ENCODE measurements around the gene NDUFA7.
A peak's percentile ranks its signal among the peaks of the same experiment; 100 is the strongest.

The NDUFA7 gene

GRCh38 chr19:8311461-8312260 lies 9.5 kb downstream of the NDUFA7 start:
- H3K4me3 ChIP-seq (replicated peaks; ENCODE audit: low read depth, low read length), result no peak overlapping the region
- TF ChIP-seq CTCF (IDR thresholded peaks at IDR 0.05; ENCODE audit: low read length, missing control alignments), result no peak
- no peak for DNase-seq (ENCODE audit: low read depth)

- DNase-seq (ENCODE audit: low read depth), result no peak
- no peak overlapping the region for H3K4me3 ChIP-seq (replicated peaks; ENCODE audit: low read depth, low read length)
- no peak for TF ChIP-seq CTCF (IDR thresholded peaks at IDR 0.05; ENCODE audit: low read length, missing control alignments)
Measured at GRCh38 chr19:8310342-8311055, 10.7 kb downstream of the NDUFA7 start.

GRCh38 chr19:8308891-8309291 lies 12.3 kb downstream of the NDUFA7 start:
- TF ChIP-seq CTCF (IDR thresholded peaks at IDR 0.05; ENCODE audit: low read length, missing control alignments), result no peak
- no peak for DNase-seq (ENCODE audit: low read depth)
- H3K4me3 ChIP-seq (replicated peaks; ENCODE audit: low read depth, low read length), result peak overlapping the region; percentile 66

GRCh38 chr19:8307965-8308866 lies 13.0 kb downstream of the NDUFA7 start, which contains the start of gene CD320:
TSS of gene CD320 (minus strand) at chr19:8308358. CDS start at chr19:8308290, 68 bp downstream.
- peak; percentile 90 for DNase-seq (ENCODE audit: low read depth)
- H3K4me3 ChIP-seq (replicated peaks; ENCODE audit: low read depth, low read length), result peak within 1 kb of the TSS; percentile 66
- no peak for TF ChIP-seq CTCF (IDR thresholded peaks at IDR 0.05; ENCODE audit: low read length, missing control alignments)

- no peak for DNase-seq (ENCODE audit: low read depth)
- peak overlapping the region; percentile 66 for H3K4me3 ChIP-seq (replicated peaks; ENCODE audit: low read depth, low read length)
- no peak for TF ChIP-seq CTCF (IDR thresholded peaks at IDR 0.05; ENCODE audit: low read length, missing control alignments)
Measured at GRCh38 chr19:8307400-8307964, 13.7 kb downstream of the NDUFA7 start.
